Hematopoietic multipotent progenitor cell treated with erythropoietin and hydrocortisone succinate and interleukin-3 and kit ligand, for 6 days (in vitro differentiated cells): ENCODE measurements around the gene CYP2W1.
"Not testable (repeated sequence)": the region's sequence is repeated elsewhere in the genome, so short reads cannot be mapped to it uniquely, and the experiment has no call there.

Source experiments
- DNase-seq: peaks from one replicate; pipeline ENCODE4 v3.0.0-alpha.2; 2015

The CYP2W1 gene

GRCh38 chr7:997404-998395 is 14.7 kb downstream of the CYP2W1 start:
- DNase-seq, result no peak

GRCh38 chr7:999149-999879 is 16.3 kb downstream of the CYP2W1 start:
- no peak for DNase-seq

- DNase-seq, result no peak
Measured at GRCh38 chr7:999941-1000935, 17.3 kb downstream of the CYP2W1 start.

GRCh38 chr7:1001069-1001770 is 18.2 kb downstream of the CYP2W1 start:
- peak; percentile 52 for DNase-seq

- DNase-seq, result not testable (repeated sequence)
Measured at GRCh38 chr7:1002026-1002425, 19.0 kb downstream of the CYP2W1 start.

- DNase-seq, result not testable (repeated sequence)
Measured at GRCh38 chr7:1002445-1002844, 19.5 kb downstream of the CYP2W1 start.

GRCh38 chr7:1004018-1004852 is 21.3 kb downstream of the CYP2W1 start:
- no peak for DNase-seq

GRCh38 chr7:1005303-1005702 is 22.3 kb downstream of the CYP2W1 start:
- DNase-seq, result no peak

- DNase-seq, result no peak
Measured at GRCh38 chr7:1007901-1008300, 24.9 kb downstream of the CYP2W1 start.

- no peak for DNase-seq
Measured at GRCh38 chr7:1008733-1009363, 25.9 kb downstream of the CYP2W1 start.

GRCh38 chr7:1009747-1010146 is 26.8 kb downstream of the CYP2W1 start:
- no peak for DNase-seq

GRCh38 chr7:1010226-1010625 is 27.2 kb downstream of the CYP2W1 start:
- DNase-seq, result no peak

GRCh38 chr7:1011297-1012003 is 28.5 kb downstream of the CYP2W1 start:
- no peak for DNase-seq

- peak; percentile 38 for DNase-seq
Measured at GRCh38 chr7:1012004-1012715, 29.2 kb downstream of the CYP2W1 start.

- DNase-seq, result no peak
Measured at GRCh38 chr7:1012716-1013095, 29.7 kb downstream of the CYP2W1 start.

GRCh38 chr7:1013581-1013980 is 30.6 kb downstream of the CYP2W1 start:
- DNase-seq, result no peak

- no peak for DNase-seq
Measured at GRCh38 chr7:1014681-1015080, 31.7 kb downstream of the CYP2W1 start.

GRCh38 chr7:1015196-1016121 is 32.5 kb downstream of the CYP2W1 start:
- DNase-seq, result no peak
